Suppressor macrophage treated with lipopolysaccharide for 4 hours (primary cell): ENCODE data around the gene GALNT2.

Source experiments
- DNase-seq: peaks from one replicate; pipeline ENCODE4 v3.0.0-alpha.2; 2020

Gene GALNT2

DNA sequence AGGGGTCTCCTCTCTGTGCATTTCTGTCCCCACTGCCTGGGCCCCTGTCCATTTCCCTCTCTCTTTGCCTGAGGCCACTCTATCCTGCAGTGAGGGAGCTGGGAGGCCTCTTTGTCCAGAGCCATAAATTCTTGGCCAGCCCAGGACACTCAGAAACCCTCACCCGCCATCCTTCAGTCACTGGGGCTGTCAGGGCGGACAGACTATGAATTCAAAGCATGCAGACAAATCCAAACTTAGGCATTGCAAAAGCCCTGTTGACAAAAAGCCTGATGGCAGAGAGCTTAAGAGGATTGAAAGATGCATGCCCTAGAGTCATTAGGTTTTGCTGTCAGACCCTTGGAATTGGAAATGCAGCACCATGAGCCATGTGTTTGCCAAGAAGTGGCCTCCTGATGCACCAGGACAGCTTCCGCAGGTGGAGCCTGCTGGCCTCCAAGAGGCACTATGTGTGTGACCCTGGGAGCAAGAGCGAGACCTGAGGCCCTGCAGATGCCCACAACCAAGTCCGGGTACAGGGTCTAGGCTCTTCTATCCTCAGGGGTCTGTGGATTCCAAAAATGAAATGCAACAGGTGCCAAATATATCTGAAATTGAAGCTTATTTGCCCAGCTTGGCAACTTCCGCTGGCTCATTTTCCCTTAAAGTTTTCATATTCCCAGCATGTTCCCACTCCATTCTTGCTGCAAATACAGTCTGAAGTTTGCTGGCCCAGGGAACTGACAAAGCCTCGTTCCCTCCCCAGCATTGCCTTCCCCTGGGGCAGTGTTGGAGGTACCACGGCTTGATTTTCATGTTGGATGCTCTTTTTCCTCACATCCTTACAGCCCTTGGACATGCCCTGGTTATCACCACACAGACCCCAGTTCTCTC lies 181.2 kb downstream of the GALNT2 start:
- no peak for DNase-seq

DNA sequence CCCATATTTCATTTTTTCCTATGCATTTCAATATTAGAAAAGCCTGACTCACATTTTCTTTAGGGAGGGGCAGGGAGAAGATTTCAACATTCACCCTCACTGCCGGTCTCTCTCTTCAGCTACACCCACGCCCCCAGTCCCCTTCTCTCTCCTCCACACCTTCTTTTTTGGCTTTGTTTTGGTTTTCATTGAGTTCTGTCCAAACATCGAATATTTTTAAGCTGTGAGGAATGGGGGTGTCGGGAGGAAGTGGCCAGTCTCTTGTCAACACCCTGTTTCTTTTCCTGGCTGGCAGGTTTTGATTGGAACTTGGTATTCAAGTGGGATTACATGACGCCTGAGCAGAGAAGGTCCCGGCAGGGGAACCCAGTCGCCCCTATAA lies 181.8 kb downstream of the GALNT2 start:
- DNase-seq, result no peak

DNA sequence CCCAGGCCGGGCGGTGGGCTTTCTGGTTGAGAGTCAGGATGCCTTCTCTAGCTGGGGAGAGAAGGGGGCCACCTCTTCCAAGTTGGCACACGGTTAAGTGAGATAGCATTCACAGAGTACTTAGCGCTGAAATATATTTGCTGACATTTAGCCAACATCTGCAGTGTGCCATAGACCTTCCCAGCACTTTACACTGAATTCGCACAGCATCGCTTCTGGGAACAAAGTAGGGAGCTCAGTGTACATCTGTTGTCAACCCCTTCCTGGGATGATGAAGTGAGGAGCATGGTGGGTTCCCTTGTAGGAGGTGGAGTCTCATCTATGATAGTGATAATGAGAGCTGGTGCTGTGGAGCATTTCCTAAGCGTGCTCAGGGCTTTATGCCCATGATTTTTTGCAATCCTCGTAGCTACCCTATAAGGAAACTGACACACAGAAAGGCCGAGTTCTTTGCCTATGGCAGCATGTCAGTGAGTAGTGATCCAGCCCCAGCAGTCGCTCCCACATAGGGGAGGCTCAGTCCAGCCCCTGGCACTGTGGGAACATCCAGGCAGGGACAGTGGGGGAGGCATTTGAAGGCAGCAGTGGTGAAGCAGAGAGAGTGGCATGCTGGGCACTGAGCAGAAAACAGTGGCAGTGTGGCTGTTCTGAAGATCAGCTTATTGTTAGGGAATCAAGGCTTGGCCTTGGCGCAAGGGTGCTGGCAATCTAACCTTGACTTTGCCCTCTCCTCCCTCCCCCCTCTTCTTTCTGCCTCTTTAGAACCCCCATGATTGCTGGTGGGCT lies 182.8 kb downstream of the GALNT2 start:
- no peak for DNase-seq

DNA sequence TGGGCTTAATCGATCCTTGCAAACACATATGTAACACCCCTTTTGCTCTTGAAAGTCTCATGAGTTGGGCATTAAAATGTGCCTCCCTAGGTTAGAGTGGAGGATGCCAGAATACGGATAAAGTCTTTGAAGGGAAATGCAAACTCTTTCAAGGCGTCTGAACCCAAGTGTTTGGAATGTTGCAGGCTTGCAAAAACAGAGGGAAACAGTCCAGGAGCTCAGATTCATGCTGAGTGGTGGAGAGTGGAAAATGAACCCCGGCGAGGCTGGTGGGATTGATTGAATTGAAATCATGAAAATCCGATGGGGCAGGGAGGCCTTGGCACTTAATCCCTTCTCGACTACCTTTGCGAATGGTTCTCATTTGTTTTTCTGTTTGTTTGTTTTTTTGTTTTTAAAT lies 183.6 kb downstream of the GALNT2 start:
- DNase-seq, result no peak

DNA sequence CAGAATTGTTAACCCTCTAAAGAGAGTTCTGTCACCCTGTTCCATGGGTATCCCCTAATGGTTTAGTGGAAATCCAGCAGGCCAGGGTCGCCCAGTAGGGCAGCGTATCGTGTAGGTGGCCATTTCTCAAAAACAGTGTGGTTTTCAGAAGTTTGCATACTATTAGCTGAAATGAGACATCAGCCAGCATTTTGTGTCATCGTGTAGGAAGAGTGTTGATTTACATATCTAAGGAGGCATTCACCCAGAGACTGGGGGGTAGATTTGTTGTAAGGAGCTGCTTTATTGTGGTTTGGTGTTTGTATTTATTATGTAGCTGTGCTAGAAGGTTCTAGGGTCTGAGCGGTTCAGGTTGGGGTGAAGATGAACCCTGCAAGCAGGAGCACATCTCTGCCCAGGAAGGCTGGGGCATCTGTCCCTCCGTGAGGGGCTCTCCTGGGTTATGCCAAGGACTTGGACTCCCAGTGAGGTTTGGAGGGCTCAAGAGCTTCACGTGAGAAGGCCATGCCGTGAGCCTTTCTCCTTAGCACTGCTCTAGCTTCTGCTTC lies 184.7 kb downstream of the GALNT2 start:
- DNase-seq, result no peak

DNA sequence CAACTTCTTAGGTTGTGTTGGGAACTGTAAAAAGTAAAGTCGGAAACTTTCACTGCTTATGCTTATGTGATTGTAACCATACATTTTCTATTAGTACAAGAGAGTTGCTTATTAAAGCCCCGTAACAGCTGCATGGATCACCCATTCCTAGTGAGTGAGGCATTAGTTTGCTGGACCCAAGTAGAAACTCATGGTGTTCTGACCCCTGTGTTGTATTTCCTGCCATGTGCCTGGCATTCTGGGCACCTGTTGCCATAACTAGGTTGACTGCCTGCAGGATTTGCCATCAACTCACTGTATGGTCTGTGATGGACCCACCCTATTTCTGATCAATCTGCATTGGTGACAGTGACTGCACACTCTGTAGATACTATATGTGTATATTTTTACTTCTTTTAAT lies 186.1 kb downstream of the GALNT2 start:
- no peak for DNase-seq

DNA sequence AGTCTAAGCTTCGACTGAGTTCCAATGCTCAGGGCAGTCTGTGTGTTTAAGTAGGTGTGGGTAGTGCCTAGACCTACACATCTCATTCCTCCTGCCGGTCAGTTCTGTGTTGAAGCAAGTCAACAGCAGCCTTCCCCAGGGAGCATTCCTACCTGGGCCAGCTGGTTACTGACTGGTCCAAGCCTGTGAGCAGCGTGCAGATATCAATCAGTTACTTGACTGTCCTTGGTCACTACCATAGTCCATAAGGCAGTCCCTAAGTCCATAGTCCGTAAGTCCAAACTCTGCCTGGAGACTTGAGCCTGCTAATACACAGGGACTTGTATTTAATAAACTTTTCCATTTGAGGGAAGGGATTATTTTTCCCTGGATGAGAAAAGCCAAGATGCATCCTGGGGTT lies 187.2 kb downstream of the GALNT2 start:
- no peak for DNase-seq

DNA sequence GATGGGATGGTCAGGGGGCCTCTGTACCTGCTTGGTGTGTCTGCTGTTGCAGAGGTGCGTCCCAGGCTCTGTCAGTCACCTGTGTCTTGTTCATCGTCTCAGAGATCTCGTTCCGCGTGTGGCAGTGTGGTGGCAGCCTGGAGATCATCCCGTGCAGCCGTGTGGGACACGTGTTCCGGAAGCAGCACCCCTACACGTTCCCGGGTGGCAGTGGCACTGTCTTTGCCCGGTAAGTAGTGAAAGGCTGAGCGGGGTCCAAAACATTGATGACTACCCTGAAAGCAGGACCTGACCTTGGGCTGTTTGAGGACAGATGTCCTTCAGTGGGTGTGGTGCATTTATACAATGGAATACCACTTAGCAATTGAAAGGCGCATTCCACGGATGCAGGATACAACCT lies 188.1 kb downstream of the GALNT2 start:
- DNase-seq, result no peak

DNA sequence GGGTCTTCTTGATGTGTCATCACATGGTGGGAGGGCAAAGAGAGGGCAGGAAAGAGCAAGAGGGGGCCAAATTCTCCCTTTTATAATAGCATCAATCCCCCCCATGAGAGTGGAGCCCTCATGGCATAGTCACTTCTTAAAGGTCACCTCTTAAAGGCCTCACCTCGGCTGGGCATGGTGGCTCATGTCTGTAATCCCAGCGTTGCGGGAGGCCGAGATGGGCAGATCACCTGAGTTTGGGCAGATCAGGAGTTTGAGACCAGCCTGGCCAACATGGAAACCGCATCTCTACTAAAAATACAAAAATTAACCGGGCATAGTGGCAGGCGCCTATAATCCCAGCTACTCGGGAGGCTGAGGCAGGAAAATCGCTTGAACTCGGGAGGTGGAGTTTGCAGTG lies 189.0 kb downstream of the GALNT2 start:
- DNase-seq, result no peak

DNA sequence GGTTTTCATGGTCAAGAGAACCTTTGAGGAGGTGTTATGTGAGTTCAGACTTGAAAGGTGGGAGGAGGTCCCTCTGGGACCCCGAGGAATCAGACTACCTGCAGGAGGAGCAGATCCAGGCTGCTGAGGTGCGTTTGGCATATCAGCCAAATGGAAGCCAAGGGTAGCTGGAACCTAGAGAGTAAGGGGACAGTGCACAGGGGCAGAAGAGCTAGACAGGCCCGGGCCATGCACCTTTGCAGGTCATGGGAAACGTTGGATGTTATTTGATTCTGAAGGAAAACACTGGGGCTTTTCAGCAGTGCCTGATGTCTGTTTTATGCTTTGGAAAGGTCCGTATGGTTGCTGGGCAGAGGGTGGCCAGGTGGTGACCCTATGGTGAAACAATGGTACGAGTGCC lies 189.9 kb downstream of the GALNT2 start:
- DNase-seq, result no peak

DNA sequence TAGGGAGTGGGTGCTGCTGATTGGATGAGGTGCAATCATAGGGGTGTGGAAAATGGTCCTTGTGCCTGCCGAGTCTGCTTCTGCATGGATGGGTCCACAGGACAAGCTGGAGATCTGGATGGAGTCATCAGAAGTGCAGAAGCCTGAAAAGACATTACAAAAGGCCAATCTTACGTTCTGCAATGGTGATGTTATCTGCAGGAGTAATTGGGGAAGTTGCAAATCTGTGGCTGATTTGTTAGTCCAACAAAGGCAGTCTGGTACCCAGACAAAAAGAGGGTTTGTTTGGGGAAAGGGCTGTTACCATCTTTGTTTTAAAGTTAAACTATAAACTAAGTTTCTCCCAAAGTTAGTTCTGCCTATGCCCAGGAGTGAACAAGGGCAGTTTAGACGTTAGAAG lies 192.6 kb downstream of the GALNT2 start:
- peak; percentile 13 for DNase-seq

DNA sequence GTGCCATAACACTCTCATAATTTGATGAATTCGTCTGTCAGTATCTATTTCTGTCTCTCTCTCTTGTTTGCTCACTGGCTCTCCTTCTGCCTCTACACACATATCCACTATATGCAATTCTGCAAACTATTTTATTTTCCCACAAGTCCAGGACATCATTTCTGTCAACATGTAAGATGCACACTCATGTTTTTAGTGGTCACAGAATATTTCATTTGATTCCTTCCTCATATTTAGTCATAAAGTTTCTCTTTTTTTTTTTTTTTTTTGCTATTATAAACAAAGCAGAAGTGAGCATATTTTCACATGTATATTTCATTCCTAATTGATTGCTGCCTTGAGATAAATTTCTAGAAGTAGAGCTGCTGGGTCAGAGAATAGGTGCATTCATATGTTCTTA lies 193.8 kb downstream of the GALNT2 start:
- DNase-seq, result peak; percentile 18

DNA sequence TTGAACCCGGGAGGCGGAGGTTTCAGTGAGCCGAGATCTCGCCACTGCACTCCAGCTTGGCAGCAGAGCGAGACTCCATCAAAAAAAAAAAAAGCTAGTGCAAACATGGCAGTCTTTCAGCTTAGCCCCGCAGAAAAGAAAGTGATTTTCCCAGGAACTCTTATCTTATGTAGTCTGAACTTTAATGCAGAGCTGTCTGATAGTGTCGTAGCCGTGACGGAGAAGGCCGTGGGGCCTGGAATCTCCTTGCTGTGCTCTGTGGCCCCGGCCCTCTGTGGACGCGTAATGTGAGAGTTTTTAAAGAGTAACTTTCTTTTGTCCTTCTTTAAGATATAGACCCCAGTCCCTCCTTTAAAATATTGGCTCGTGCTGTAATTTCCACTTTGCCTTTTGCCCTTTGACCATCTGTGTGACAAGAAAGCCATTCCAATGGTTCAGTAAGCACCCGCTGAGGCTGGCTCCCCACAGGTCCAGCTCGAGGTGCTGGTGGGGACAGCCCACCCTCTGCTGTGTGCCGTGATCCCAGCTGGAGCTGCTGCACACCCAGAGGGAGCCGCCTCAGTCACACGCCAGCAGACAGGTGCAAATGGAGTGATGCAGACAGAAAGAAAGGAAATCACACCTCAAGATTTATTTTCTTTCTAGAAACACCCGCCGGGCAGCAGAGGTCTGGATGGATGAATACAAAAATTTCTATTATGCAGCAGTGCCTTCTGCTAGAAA lies 195.1 kb downstream of the GALNT2 start:
- DNase-seq, result no peak

DNA sequence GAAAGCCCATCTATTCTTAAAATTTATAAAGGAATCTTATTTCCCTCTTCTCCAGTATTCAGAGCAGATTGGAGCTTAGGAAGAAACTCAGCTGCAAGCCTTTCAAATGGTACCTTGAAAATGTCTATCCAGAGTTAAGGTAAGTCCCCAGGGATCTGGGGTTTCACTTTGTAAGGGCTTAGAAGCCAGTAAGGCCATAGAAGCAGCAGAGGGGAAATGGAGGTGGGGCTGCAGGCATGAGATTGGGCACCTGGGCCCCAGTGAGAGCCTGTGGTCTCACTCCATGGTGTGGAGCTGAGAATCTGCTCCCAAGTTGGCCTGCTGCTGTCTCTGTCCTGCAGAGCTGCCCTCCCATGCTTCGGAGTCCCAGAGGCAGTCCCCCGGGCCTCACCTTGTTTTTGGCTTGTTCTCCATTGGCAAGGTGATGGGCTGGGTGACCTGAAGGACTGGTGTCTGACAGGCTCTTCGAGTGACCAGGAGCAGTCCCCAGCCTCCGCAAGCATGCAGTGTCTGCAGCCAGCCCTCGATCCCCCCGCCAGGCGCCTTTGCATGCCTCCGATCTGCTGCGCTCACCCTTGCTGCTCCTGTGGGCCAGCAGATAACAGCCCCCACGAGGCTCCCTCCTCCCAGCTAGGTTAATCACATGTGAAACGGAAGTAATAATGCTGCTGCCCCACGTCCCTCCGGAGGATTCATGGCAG lies 196.0 kb downstream of the GALNT2 start:
- no peak for DNase-seq

DNA sequence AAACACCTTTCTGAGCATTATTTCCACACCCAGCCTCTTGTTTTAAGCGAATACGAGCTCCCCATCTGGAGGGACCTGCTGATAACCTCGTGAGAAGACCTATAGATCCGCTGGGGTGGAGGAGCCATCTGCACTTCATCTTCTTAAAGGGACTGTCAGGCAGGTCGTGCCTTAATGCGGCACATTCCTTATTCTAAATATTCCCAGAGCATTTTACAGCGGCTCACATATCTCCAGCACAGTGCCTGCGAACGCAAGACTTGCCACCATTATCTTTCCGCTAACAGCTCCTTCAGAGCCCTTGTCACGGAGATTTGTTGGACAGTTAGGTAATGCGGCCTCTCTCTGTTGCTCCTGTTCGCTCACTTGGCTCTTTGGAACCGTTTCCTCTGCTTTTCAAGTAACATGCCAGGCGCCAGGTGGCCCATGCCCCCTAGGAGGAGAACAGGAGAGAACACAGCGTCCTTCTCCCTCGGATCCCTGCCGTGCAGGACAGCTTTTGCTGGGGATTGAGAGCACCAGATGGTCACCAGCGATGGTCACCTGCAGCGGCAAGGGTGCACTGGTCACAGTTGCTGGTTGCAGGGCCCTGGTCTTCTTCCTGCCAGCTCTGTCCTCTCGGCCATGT lies 196.6 kb downstream of the GALNT2 start:
- DNase-seq, result no peak

DNA sequence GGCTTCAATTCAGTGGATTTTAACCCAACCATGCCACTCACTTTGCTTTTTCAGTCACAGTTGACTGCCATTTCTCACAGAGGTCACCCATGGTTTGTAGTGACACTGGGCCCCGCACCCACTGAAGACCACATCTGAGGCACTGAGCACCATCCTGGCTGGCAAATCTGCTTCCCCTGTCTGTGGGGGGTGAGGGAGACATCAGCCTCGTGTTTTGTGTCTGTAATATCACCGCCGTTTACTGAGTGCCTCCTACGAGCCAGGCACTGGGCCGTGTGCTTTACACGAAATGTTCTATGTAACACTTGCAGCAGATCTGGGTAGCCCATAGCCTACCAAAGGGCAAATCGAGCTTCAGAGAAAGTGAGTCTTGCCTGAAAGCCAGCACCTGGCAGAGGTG lies 197.3 kb downstream of the GALNT2 start:
- no peak for DNase-seq

DNA sequence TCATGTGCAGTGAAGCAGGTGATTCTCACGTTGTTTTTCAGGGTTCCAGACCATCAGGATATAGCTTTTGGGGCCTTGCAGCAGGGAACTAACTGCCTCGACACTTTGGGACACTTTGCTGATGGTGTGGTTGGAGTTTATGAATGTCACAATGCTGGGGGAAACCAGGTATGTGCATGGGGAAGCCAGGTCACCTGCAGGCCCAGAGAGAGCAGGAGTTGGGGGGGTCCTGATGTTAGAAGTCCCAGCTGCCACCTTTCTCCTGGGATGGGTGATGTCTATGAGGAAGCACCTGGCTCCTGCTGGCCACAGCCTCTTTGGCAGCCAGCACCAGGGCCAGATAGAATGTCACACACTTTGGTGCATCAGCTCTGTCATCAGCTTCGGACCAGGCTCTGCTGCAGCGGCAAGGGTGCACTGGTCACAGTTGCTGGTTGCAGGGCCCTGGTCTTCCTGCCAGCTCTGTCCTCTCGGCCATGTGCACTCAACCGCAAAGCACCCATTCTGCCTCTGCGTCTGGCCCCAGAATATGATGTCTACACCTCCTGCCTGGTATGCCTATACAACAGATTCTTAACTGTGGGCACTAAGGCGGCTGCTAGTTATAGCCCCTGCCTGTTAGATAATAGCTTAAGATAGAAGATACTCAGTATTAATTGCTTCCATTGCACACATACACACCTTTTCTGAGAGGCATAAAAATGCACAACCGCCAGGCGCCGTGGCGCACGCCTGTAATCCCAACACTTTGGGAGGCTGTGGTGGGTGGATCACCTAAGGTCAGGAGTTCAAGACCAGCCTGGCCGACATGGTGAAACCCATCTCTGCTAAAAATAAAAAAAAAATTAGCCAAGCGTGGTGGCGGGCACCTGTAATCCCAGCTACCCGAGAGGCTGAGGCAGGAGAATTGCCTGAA lies 198.4 kb downstream of the GALNT2 start:
- no peak for DNase-seq

DNA sequence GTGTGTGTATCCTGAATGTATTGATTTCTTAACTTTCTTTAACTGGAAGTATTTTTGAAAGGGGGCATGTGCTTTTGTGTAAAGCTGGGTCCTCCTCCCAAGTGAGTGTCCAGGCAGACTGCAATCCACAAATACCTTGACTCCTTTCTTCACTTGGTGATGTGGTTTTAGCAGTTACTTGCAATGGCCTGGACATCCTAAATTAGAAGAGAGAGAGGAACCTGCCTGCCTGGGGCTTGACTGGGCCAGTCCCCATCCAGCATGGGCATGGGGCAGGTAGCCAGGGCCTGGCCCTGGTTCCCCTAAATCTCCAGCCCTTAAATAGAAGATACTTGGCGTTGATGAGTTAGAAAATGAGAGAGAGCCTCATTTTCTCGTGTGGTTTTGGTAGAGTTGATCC lies 199.4 kb downstream of the GALNT2 start:
- no peak for DNase-seq

DNA sequence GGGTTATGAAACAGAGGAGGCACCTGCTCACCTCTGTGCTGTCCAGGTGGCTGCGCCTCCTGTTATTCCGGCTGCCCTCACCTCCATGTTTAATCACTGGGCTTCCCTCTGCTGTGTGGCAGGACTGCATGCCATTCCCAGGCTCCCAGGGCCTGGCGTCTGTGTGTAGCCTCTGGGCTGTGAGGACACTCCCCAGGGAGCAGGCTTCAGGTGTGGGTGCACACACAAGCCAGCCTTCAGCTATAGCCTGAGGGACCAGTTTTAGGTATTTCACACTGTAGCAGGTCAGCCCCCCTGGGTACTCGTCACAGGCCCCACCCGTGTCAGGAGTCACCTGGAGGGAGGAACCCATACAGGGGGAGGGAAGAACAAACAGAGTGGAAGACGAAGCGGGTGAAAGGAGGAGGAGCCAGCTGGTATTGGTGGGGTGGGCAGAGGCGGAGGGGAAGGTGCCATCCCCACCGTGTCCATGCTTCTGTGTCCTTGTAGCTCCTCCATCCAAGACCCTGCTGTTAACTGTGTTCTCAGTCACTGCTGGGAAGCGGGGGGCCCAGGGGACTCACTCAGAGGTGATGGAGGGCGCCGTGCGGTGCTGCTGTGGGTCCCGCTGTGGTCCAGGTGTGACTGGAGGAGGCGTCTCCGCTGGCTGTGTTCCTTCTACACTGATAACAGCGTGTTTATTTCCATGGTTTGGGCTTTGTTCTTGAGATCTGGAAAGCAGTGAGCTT lies 200.5 kb downstream of the GALNT2 start:
- DNase-seq, result no peak
